Stomach smooth muscle (tissue), 2 donors: ENCODE measurements around the gene RNF144A.

Experiments
- H3K27ac ChIP-seq: one replicate; pipeline ENCODE4 v1.7.0; 2013; ENCODE audit warnings: mild to moderate bottlenecking, low read length, inconsistent platforms
- H3K27me3 ChIP-seq, 2 donors: one replicate each; pipeline ENCODE4 v1.7.0; 2013; ENCODE audit warnings: low read length in 2 of 2; ENCODE audit not compliant: insufficient read depth in 2 of 2, control insufficient read depth in 1 of 2
- H3K36me3 ChIP-seq, 2 donors: one replicate each; pipeline ENCODE4 v1.7.0; 2013; ENCODE audit warnings: low read length in 2 of 2; ENCODE audit not compliant: control insufficient read depth in 2 of 2, insufficient read depth in 2 of 2
- H3K4me1 ChIP-seq: one replicate; pipeline ENCODE4 v1.7.0; 2013; ENCODE audit warnings: low read length; ENCODE audit not compliant: control insufficient read depth, insufficient read depth
- H3K4me3 ChIP-seq, 2 donors: one replicate each; pipeline ENCODE4 v1.7.0; 2013; ENCODE audit warnings: low read length in 2 of 2
- H3K9ac ChIP-seq, 2 donors: one replicate each; pipeline ENCODE4 v1.7.0; 2013; ENCODE audit warnings: low read length in 2 of 2, mild to moderate bottlenecking in 1 of 2
- H3K9me3 ChIP-seq, 2 donors: one replicate each; pipeline ENCODE4 v1.7.0; 2013; ENCODE audit warnings: low read length in 2 of 2; ENCODE audit not compliant: control insufficient read depth in 2 of 2
- donor health status: healthy.
- donor health status: Pancreatic carcinoma.

Gene RNF144A

GRCh38 chr2:6972067-6972710, 55.0 kb downstream of the RNF144A start:
- H3K27me3 ChIP-seq: no peaks in the 10 kb centered on the region
- H3K4me3 ChIP-seq: no peak overlapping the region
- H3K27ac ChIP-seq: no peak overlapping the region
- H3K4me1 ChIP-seq: no peaks in the 10 kb centered on the region
- no peak overlapping the region for H3K9ac ChIP-seq
- no peaks in the 10 kb centered on the region for H3K9me3 ChIP-seq
- H3K36me3 ChIP-seq: no peaks in the 10 kb centered on the region

DNA sequence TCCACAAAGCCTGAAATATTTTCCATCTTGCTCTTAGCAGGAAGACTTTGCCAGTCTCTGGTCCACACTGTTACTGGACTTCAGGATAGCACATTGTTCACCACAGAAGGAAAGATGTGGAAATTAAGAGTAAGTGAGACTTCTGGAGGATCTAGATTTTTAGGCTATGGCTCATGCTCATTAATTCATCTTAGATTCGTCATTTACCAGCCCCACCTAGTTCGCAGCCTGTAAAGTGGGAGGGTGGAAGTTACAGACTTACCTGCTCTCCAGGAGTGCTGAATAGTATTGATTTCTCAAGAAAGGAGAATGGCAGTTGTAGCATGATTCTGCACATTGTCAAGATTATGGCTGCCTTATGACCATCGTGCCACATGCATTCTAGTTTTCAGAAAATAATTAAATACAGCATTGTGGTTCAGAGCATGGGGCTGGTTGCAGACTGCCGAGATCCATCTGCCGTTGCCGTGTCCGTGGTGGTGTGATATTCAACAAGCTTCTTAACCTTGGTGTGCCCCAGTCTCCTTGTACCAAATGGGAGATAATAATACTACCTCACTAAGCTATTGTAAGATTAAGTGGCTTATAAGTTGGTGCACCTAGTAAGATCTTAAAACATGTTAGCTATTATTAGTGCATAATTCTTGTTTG, 56.8 kb downstream of the RNF144A start:
- Histone ChIP-seq H3K36me3 (no peaks in the 10 kb centered on the region), H3K4me3 (no peak overlapping the region), H3K9me3 (no peaks in the 10 kb centered on the region), H3K4me1 (no peaks in the 10 kb centered on the region), H3K27me3 (no peaks in the 10 kb centered on the region), H3K9ac (no peak overlapping the region), H3K27ac (no peak overlapping the region)

- H3K27me3 ChIP-seq: no peaks in the 10 kb centered on the region
- no peak overlapping the region for H3K4me3 ChIP-seq
- no peaks in the 10 kb centered on the region for H3K9me3 ChIP-seq
- no peak overlapping the region for H3K27ac ChIP-seq
- no peak overlapping the region for H3K9ac ChIP-seq
- H3K4me1 ChIP-seq: no peaks in the 10 kb centered on the region
- H3K36me3 ChIP-seq: no peaks in the 10 kb centered on the region
These were observed 58.8 kb downstream of the RNF144A start for GRCh38 chr2:6975988-6976387.

- no peak overlapping the region for H3K27ac ChIP-seq
- H3K9me3 ChIP-seq: no peaks in the 10 kb centered on the region
- H3K4me3 ChIP-seq: peak overlapping the region in 1 of 2 donors; percentile 42
- no peak overlapping the region for H3K9ac ChIP-seq
- no peaks in the 10 kb centered on the region for H3K4me1 ChIP-seq
- H3K36me3 ChIP-seq: no peaks in the 10 kb centered on the region
- H3K27me3 ChIP-seq: no peaks in the 10 kb centered on the region
These were observed 60.0 kb downstream of the RNF144A start for GRCh38 chr2:6977113-6977741.

DNA sequence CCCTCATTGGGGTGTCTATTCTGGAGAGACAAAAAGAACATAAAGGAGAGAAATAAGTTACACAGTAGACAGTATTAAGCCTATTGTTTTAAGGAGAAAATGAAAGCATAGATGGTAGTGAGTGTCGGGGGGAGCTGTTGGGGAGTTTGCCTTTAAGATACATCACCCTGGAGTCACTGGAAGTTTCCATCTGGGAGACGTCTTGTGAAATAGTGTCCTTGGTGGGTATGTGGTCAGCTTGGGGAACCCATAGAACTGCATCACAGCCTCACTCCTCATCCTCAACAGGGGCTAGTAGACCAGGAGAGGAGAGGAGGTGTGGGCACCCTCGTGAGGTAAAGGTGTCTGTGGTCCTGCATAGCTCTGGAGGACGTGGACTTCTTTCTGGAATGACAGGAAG, 60.6 kb downstream of the RNF144A start:
- Histone ChIP-seq H3K9me3 (no peaks in the 10 kb centered on the region), H3K9ac (no peak overlapping the region), H3K4me1 (no peaks in the 10 kb centered on the region), H3K36me3 (no peaks in the 10 kb centered on the region), H3K27me3 (no peaks in the 10 kb centered on the region), H3K4me3 (peak overlapping the region in 1 of 2 donors; percentile 42), H3K27ac (no peak overlapping the region)

GRCh38 chr2:6978991-6979390, 61.8 kb downstream of the RNF144A start:
- Histone ChIP-seq H3K36me3 (no peaks in the 10 kb centered on the region), H3K9ac (no peak overlapping the region), H3K4me3 (no peak overlapping the region), H3K27ac (no peak overlapping the region), H3K4me1 (no peaks in the 10 kb centered on the region), H3K27me3 (no peaks in the 10 kb centered on the region), H3K9me3 (no peaks in the 10 kb centered on the region)

DNA sequence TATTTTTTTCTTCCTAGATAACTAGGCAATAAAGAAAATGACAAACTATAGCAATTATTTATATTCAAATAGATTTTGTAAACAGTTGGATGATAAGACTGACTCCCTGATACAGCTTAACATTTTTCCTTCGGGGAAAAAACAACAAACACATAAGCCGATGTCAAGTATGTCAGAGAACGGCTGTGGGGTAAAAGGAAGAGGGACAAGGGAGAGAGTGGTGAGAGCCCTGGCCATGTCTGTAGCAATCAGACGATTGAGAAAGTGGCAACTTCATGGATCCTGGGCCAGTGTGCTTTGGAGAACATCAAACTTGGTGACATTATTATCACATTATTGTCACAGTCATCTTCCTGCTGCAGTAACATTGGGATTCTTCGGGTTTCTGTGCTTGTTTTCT, 65.2 kb downstream of the RNF144A start:
- no peak overlapping the region for H3K27ac ChIP-seq
- H3K27me3 ChIP-seq: no peaks in the 10 kb centered on the region
- H3K4me1 ChIP-seq: peaks cover 3% of the 10 kb centered on the region

DNA sequence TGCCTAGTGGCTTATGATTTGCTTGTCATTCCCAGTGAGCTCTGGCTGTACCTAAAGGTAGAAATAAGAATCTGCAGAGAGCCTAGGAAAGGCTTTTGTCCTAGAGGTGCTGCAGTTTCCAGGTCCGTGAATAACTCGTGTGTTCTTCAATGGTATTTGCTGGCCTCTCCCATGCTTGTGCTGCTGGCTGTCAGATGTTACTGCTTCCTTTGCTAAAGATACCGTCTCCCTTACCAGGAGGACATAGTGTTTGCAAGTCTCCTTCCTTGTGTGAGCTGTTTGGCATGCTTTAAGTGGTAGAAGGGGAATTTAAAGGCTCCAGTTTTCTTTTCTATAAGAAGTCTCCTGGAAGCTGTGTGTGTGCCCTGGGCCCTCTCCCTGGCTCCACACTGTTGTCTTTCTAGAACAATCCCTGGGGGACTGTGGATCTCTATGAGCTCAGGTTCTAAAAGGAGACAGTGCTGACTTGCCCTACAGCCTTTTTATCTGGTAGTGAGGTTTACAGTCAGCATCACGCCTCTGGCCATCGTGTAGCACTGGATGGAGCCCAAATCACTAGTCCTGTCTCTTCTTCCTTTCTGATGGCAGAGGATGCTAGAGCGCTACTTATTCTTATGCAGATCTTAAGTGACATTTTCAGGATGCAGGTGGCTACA, 65.8 kb downstream of the RNF144A start:
- H3K27ac ChIP-seq: no peak overlapping the region
- no peaks in the 10 kb centered on the region for H3K27me3 ChIP-seq
- H3K9me3 ChIP-seq: no peaks in the 10 kb centered on the region
- H3K4me3 ChIP-seq: no peak overlapping the region
- no peaks in the 10 kb centered on the region for H3K36me3 ChIP-seq
- no peak overlapping the region for H3K9ac ChIP-seq
- peaks cover 3% of the 10 kb centered on the region for H3K4me1 ChIP-seq

More for the DNA sequence above, 65.2 kb downstream of the RNF144A start:
- no peak overlapping the region for H3K9ac ChIP-seq
- no peaks in the 10 kb centered on the region for H3K9me3 ChIP-seq
- H3K4me3 ChIP-seq: no peak overlapping the region
- H3K36me3 ChIP-seq: no peaks in the 10 kb centered on the region

GRCh38 chr2:6986301-6986911, 69.2 kb downstream of the RNF144A start:
- Histone ChIP-seq H3K9ac (no peak overlapping the region), H3K4me1 (peaks cover 6% of the 10 kb centered on the region), H3K27ac (no peak overlapping the region), H3K27me3 (no peaks in the 10 kb centered on the region), H3K4me3 (no peak overlapping the region), H3K9me3 (no peaks in the 10 kb centered on the region), H3K36me3 (peaks cover 0 to 2% of the 10 kb centered on the region in 2 donors)

GRCh38 chr2:6986912-6987361, 69.7 kb downstream of the RNF144A start:
- peaks cover 0 to 2% of the 10 kb centered on the region in 2 donors for H3K36me3 ChIP-seq
- no peak overlapping the region for H3K27ac ChIP-seq
- H3K9ac ChIP-seq: no peak overlapping the region
- no peak overlapping the region for H3K4me3 ChIP-seq
- H3K9me3 ChIP-seq: no peaks in the 10 kb centered on the region
- H3K4me1 ChIP-seq: peaks cover 6% of the 10 kb centered on the region
- no peaks in the 10 kb centered on the region for H3K27me3 ChIP-seq
